A673 (cell line): ENCODE results near the gene RER1. TPM values are rescaled to one million over a fixed set of nuclear protein-coding genes. Genes with fewer than 3 reads are reported as not detected.

Experiments used
- BruUV-seq: library from RNA; stranded (reverse); fragments of 400-500 nt; replicated peaks from 2 replicates; lab custom pipeline; 2021; lab: Mats Ljungman, UMichigan
- CTCF ChIA-PET: fragments of 300-600 bp; sonication (Branson Sonifier 250); formaldehyde crosslinking; loops from one replicate; lab custom pipeline; 2022; ENCODE audit warnings: antibody characterized with exemption; lab: Charles Lee
- POLR2A ChIA-PET: fragments of 300-600 bp; sonication (Branson Sonifier 250); formaldehyde crosslinking; loops from one replicate; lab custom pipeline; 2022; ENCODE audit warnings: antibody characterized with exemption; ENCODE audit not compliant: low non-redundant PET; lab: Charles Lee
- DNase-seq: peaks from one replicate; pipeline ENCODE4 v3.0.0-alpha.2; 2015; ENCODE audit warnings: low spot score
- H3K27ac ChIP-seq: fragments of 200-600 bp; sonication (generic); 2 replicates; pipeline ENCODE4 v1.5.1; 2016; ENCODE audit warnings: mixed run types, low read depth, mild to moderate bottlenecking, mixed read lengths, antibody characterized with exemption, low read length; ENCODE audit not compliant: poor library complexity, severe bottlenecking
- H3K27me3 ChIP-seq: fragments of 200-600 bp; sonication (generic); replicated peaks from 2 replicates; pipeline ENCODE4 v1.6.1; 2017; ENCODE audit warnings: mixed run types, low read depth, mild to moderate bottlenecking, mixed read lengths, antibody characterized with exemption, low read length; ENCODE audit not compliant: insufficient read depth, poor library complexity
- H3K36me3 ChIP-seq: fragments of 200-600 bp; sonication (generic); 2 replicates; pipeline ENCODE4 v1.6.1; 2016; ENCODE audit warnings: mixed run types, mild to moderate bottlenecking, mixed read lengths, antibody characterized with exemption, low read length; ENCODE audit not compliant: insufficient read depth, poor library complexity, severe bottlenecking
- H3K4me1 ChIP-seq: fragments of 200-600 bp; sonication (generic); 2 replicates; pipeline ENCODE4 v1.6.1; 2017; ENCODE audit warnings: mixed run types, mild to moderate bottlenecking, mixed read lengths, antibody characterized with exemption, low read length; ENCODE audit not compliant: insufficient read depth, poor library complexity, severe bottlenecking
- H3K4me3 ChIP-seq: fragments of 200-600 bp; sonication (generic); 2 replicates; pipeline ENCODE4 v1.5.1; 2016; ENCODE audit warnings: low read depth, mixed run types, mild to moderate bottlenecking, mixed read lengths, low read length; ENCODE audit not compliant: poor library complexity, severe bottlenecking
- H3K9me3 ChIP-seq: fragments of 200-600 bp; sonication (generic); 2 replicates; pipeline ENCODE4 v1.6.1; 2016; ENCODE audit warnings: mixed run types, low read depth, mild to moderate bottlenecking, mixed read lengths, antibody characterized with exemption, low read length; ENCODE audit not compliant: poor library complexity, severe bottlenecking
- EZH2 ChIP-seq: fragments of 200-600 bp; sonication (generic); IDR thresholded peaks from 2 replicates; pipeline ENCODE4 v1.6.1; 2017; ENCODE audit warnings: borderline replicate concordance, low read depth, mild to moderate bottlenecking, mixed read lengths, antibody characterized with exemption, low read length; ENCODE audit not compliant: poor library complexity, severe bottlenecking
- intact Hi-C: fragments of 100-400 bp; cut with micrococcal nuclease; formaldehyde crosslinking; loops from one replicate; pipeline ENCODE4 v1.10.0; 2022; ENCODE audit not compliant: unreplicated experiment
- total RNA-seq: library from RNA; stranded (reverse); gene quantifications from 2 replicates; pipeline ENCODE4 v1.2.3, GENCODE V29; 2021
- TF ChIP-seq, protein P1 (sequence below): fragments of 300-800, 200-600 bp; sonication (generic); conservative IDR thresholded peaks from 2 replicates; pipeline ENCODE4 v1.5.1; 2017; ENCODE audit warnings: low read depth, mild to moderate bottlenecking, antibody characterized with exemption, low read length, moderate library complexity, mixed read lengths

RER1 gene
- total RNA-seq, 1 experiment from 2014 or later: 154 TPM

DNA sequence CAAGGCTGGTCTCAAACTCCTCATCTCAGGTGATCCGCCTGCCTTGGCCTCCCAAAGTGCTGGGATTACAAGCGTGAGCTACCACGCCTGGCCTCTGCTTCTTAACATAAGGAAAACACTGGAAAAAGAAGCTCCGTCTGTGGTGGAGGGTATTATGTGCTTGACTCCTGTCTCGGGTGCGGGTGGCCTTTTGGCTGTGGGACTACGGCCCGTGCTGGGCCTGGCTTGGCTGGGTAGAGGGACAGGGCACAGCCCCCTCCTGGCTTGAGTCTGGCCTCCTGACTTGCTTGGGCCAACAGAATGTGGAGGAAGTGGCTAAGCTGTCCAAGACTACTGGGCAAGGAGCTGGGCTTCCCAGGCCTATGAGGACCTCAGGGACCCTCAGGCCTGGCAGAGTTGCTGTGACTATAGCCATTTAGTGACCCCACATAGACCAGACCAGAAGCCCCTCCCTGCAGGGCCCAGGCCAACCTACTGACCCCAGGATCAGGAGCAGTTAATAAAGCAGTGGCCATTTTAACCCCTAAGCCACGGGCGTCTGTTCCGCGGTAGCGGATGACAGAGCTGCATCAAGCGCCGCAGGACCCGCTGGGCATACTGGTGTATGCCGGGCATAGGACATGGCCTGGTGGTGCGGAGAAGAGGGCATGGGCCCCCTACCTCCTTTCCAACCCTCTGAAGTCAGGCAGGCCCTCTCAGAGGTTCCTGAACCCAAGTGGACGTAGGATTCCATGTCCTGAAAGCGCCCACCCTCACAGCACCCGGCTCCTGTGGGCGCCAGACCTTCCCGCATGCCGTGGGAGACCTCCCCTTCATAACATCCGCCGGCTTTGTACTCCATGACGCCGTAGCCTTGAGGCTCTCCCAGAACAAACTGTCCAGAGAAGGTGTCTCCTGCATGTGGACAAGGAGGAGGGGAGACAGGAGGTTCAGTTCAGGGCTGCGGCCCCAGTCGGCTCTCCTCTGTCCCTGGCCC, 4.7 kb upstream of the RER1 start:
- Histone ChIP-seq H3K9me3 (no peaks in the 10 kb centered on the region), H3K27ac (no peak overlapping the region), H3K4me3 (no peak overlapping the region), H3K27me3 (no peaks in the 10 kb centered on the region), H3K4me1 (peaks cover 8% of the 10 kb centered on the region), H3K36me3 (peaks cover 8% of the 10 kb centered on the region)
- BruUV-seq: no TSS peak
- no peak for DNase-seq
- ChIA-PET POLR2A (no interaction called here), CTCF (no interaction called here)
- intact Hi-C loops: no loop called here
- TF ChIP-seq, protein P1, sequence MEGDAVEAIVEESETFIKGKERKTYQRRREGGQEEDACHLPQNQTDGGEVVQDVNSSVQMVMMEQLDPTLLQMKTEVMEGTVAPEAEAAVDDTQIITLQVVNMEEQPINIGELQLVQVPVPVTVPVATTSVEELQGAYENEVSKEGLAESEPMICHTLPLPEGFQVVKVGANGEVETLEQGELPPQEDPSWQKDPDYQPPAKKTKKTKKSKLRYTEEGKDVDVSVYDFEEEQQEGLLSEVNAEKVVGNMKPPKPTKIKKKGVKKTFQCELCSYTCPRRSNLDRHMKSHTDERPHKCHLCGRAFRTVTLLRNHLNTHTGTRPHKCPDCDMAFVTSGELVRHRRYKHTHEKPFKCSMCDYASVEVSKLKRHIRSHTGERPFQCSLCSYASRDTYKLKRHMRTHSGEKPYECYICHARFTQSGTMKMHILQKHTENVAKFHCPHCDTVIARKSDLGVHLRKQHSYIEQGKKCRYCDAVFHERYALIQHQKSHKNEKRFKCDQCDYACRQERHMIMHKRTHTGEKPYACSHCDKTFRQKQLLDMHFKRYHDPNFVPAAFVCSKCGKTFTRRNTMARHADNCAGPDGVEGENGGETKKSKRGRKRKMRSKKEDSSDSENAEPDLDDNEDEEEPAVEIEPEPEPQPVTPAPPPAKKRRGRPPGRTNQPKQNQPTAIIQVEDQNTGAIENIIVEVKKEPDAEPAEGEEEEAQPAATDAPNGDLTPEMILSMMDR: no peak
- no peak for TF ChIP-seq EZH2

DNA sequence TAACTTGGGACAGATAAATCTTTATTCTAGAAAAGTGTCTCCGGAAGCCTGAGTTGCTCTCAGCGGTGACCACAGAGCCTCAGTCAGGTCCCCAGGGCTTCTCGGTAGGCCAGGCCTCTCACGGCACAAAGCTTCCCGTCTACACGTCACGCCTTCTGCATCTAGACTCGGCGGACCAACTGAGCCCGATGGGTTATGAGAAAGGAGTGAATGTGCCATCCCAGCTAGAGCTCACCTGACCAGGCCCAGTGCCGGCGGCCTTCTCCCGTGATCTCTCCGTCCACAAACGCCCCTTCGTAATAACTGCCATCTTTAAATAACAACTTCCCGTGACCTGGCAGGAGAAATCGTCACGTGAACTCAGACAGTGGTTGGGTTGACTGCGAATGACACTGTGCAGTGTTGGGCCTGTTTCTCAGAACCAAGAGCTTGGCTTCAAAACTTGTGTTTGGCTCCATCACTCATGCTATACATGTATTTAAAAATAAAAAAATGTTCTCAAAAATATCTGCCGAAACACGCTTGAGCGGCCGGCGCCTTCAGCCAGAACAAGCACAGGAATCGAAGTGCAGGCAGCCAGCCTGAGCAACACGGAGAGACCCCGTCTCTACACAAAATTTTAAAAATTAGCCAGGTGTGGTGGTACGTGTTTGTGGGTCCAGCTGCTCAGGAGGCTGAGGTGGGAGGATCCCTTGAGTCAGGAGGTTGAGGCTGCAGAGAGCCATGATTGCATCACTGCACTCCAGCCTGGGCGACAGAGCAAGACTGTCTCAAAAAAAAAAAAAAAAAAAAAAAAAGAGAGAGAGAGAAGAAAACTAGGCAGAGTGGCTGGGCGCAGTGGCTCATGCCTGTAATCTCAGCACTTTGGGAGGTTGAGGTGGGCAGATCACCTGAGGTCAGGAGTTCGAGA, 3.4 kb upstream of the RER1 start:
- Histone ChIP-seq H3K36me3 (peaks cover 12% of the 10 kb centered on the region), H3K4me3 (no peak overlapping the region), H3K4me1 (peaks cover 18% of the 10 kb centered on the region), H3K9me3 (no peaks in the 10 kb centered on the region), H3K27ac (no peak overlapping the region), H3K27me3 (no peaks in the 10 kb centered on the region)
- TF ChIP-seq EZH2: no peak
- TF ChIP-seq, protein P1: no peak
- no peak for DNase-seq
- ChIA-PET POLR2A (no interaction called here), CTCF (interaction anchor here (0.7 kb wide), 1 partner anchor 962 kb away, joined by 5 read pairs; no protein-coding TSS in a partner anchor)
- intact Hi-C loops: no loop called here
- TSS peak; percentile 8 for BruUV-seq

DNA sequence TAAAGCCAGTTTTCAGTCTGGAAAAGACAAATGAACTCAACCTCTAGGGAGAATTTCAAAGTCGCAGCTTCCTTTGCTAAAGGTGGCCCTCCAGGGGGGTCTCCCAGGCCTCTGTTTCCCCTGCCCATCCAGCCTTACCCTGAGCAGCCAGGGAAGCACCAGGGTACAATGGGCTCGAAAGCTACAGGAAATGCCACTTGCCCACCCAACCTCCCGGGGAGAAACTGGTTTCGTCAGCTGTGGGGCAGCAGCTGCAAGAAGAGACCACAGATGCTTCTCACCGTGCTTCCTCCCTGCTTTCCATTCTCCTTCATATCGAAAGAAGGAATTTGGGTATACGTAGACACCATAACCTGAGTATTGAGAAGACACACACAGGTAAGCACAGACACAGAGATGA, 2.0 kb upstream of the RER1 start:
- no peaks in the 10 kb centered on the region for H3K27me3 ChIP-seq
- ChIA-PET POLR2A (no interaction called here), CTCF (no interaction called here)
- H3K4me3 ChIP-seq: no peak overlapping the region
- H3K36me3 ChIP-seq: peaks cover 21% of the 10 kb centered on the region
- no peak for DNase-seq
- H3K27ac ChIP-seq: no peak overlapping the region
- BruUV-seq: no TSS peak
- TF ChIP-seq, protein P1: no peak
- TF ChIP-seq EZH2: no peak
- no peaks in the 10 kb centered on the region for H3K9me3 ChIP-seq
- peaks cover 18% of the 10 kb centered on the region for H3K4me1 ChIP-seq
- intact Hi-C loops: no loop called here
